Sigmoid colon (tissue), 7 donors: ENCODE data around the gene SEMA7A. TPM values are rescaled to one million over a fixed set of nuclear protein-coding genes. Genes with fewer than 3 reads are reported as not detected.
"Not testable (repeated sequence)": the region's sequence is repeated elsewhere in the genome, so short reads cannot be mapped to it uniquely, and the experiment has no call there.

Experiments
- DNase-seq: peaks from one replicate; pipeline ENCODE4 v3.0.0-alpha.2; 2019
- H3K27ac ChIP-seq, 4 donors: fragments of 200-600 bp; sonication (generic); one replicate each; pipeline ENCODE4 v1.5.1; 2016 to 2019; ENCODE audit warnings: mild to moderate bottlenecking in 1 of 4
- H3K27me3 ChIP-seq, 3 donors: fragments of 200-600 bp; sonication (generic); one replicate each; pipeline ENCODE4 v1.5.1; 2019; ENCODE audit warnings: mild to moderate bottlenecking in 1 of 3
- H3K36me3 ChIP-seq, 4 donors: fragments of 200-600 bp; sonication (generic); one replicate each; pipeline ENCODE4 v1.5.1; 2016 to 2019
- H3K4me1 ChIP-seq, 4 donors: fragments of 200-600 bp; sonication (generic); one replicate each; pipeline ENCODE4 v1.5.1; 2017 to 2019
- H3K4me3 ChIP-seq, 4 donors: fragments of 200-600 bp; sonication (generic); one replicate each; pipeline ENCODE4 v1.5.1; 2017 to 2019; ENCODE audit warnings: mild to moderate bottlenecking in 2 of 4, moderate library complexity in 1 of 4
- H3K9me3 ChIP-seq, 4 donors: fragments of 200-600 bp in 3 of 4; sonication (generic) in 3 of 4; one replicate each; pipeline versions ENCODE4 v1.5.1 to v1.6.1; 2013 to 2019
- EP300 ChIP-seq, 4 donors: sonication (generic); formaldehyde crosslinking; IDR thresholded peaks; one replicate each; pipeline ENCODE4 v1.6.1; 2017; ENCODE audit warnings: antibody characterized with exemption in 4 of 4
- POLR2A ChIP-seq, 2 donors: fragments of 450-650 bp; IDR thresholded peaks; one replicate each; pipeline ENCODE4 v1.6.1; 2016; ENCODE audit warnings: antibody characterized with exemption in 2 of 2, mild to moderate bottlenecking in 2 of 2, moderate library complexity in 2 of 2
- POLR2AphosphoS5 ChIP-seq, 4 donors: sonication (generic); formaldehyde crosslinking; IDR thresholded peaks; one replicate each; pipeline ENCODE4 v1.6.1; 2017; ENCODE audit warnings: antibody characterized with exemption in 4 of 4
- WGBS, 2 donors: extraction: QIAGEN DNeasy Blood & Tissue Kit; methylation state at CpG; one replicate each; pipeline ENCODE4 v1.1.7; 2013; 5-methylcytosine and 5-hydroxymethylcytosine counted together
- intact Hi-C: fragments of 100-400 bp; cut with DNase I; formaldehyde crosslinking; loops from one replicate; pipeline ENCODE4 v1.15.1; 2023
- polyA plus RNA-seq, 3 donors: library from polyadenylated mRNA; stranded (reverse); fragments of 200-250 nt; gene quantifications; one replicate each; pipeline ENCODE4 v1.2.3, GENCODE V29; 2013
- small RNA-seq, 3 donors: library from RNA; depleted of rRNA; stranded (forward); fragments of <200 nt; gene quantifications; one replicate each; pipeline ENCODE3, GENCODE V24; 2016
- total RNA-seq, 4 donors: library from RNA; depleted of rRNA; stranded (reverse); fragments of >200 nt; gene quantifications; one replicate each; pipeline ENCODE4 v1.1.0, GENCODE V29; 2016
- TF ChIP-seq, protein P1 (sequence below), 4 experiments: fragments of 450-650 bp in 3 of 4; fragments of 200-600 bp in 1 of 4; IDR thresholded peaks; one replicate each; pipeline ENCODE4 v1.5.1; 2016 to 2019; ENCODE audit warnings: antibody characterized with exemption in 4 of 4, mild to moderate bottlenecking in 3 of 4, moderate library complexity in 2 of 4
- donor health status: healthy with polysubstance abuse.
- donor health status: Bipolar disorder and iron deficiency.
- donor health status: healthy.

The SEMA7A gene
- total and polyA plus RNA-seq, 7 donors = 0.28 to 9.8 (median 1.2) TPM; not detected in 1

DNA sequence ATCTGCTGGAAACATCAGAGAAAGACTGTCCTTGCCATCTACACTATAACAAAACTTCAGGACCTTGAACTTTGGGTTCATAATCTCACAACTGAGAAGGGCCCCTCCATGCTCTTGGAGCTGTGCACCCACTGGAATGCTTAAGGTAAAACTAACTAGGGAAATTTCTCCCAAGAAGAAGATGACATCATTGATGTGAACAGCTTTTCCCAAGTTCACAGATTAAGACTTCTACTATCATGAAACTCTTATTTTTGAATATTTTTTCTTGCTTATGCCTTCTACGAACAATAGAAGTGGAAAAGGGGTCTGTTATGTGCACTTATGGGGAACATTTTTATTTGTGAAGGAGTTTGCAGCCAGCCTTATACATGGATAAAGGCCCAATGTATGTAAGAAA, 71.3 kb downstream of the SEMA7A start:
- DNase-seq = no peak
- WGBS, 2 donors = 85 to 94% methylated on average over 1 of the region's 1 CpG
- no peaks in the 10 kb centered on the region for H3K36me3 ChIP-seq
- H3K27me3 ChIP-seq = peaks cover 0 to 31% (median 22%) of the 10 kb centered on the region in 3 donors
- no peak overlapping the region for H3K27ac ChIP-seq
- no peak overlapping the region for H3K4me3 ChIP-seq
- no peaks in the 10 kb centered on the region for H3K9me3 ChIP-seq
- peaks cover 0 to 12% (median 3%) of the 10 kb centered on the region in 4 donors for H3K4me1 ChIP-seq
- no peak for TF ChIP-seq POLR2AphosphoS5 (IDR thresholded peaks at IDR 0.05)
- no peak for TF ChIP-seq EP300 (IDR thresholded peaks at IDR 0.05)
- no peak for TF ChIP-seq POLR2A (IDR thresholded peaks at IDR 0.05)
- TF ChIP-seq, protein P1, sequence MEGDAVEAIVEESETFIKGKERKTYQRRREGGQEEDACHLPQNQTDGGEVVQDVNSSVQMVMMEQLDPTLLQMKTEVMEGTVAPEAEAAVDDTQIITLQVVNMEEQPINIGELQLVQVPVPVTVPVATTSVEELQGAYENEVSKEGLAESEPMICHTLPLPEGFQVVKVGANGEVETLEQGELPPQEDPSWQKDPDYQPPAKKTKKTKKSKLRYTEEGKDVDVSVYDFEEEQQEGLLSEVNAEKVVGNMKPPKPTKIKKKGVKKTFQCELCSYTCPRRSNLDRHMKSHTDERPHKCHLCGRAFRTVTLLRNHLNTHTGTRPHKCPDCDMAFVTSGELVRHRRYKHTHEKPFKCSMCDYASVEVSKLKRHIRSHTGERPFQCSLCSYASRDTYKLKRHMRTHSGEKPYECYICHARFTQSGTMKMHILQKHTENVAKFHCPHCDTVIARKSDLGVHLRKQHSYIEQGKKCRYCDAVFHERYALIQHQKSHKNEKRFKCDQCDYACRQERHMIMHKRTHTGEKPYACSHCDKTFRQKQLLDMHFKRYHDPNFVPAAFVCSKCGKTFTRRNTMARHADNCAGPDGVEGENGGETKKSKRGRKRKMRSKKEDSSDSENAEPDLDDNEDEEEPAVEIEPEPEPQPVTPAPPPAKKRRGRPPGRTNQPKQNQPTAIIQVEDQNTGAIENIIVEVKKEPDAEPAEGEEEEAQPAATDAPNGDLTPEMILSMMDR (IDR thresholded peaks at IDR 0.05) = no peak
- intact Hi-C loops = no loop called here

DNA sequence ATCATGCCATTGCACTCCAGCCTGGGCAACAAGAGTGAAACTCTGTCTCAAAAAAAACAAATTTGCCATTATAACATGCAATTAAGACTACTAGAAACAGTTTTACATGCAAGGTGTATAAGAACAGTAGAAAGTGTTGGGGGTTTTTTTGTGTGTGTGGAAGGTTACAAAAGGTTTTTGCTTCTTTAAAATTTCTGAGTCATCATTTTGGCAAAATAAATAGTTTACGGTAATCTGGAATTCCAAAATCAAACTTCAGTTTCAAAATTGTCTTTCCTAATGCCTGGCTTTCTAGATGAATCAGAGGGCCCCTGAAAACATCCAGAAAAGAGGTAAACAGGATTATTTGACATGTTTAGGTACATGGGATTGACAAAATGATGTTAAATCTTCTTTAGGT, 72.9 kb downstream of the SEMA7A start:
- H3K27me3 ChIP-seq = peaks cover 0 to 20% (median 6%) of the 10 kb centered on the region in 3 donors
- H3K27ac ChIP-seq, H3K4me3 ChIP-seq, H3K4me1 ChIP-seq, H3K36me3 ChIP-seq, DNase-seq, intact Hi-C loops, H3K9me3 ChIP-seq: not testable (repeated sequence)
- 73 to 79% methylated on average over 1 of the region's 1 CpG for WGBS, 2 donors

DNA sequence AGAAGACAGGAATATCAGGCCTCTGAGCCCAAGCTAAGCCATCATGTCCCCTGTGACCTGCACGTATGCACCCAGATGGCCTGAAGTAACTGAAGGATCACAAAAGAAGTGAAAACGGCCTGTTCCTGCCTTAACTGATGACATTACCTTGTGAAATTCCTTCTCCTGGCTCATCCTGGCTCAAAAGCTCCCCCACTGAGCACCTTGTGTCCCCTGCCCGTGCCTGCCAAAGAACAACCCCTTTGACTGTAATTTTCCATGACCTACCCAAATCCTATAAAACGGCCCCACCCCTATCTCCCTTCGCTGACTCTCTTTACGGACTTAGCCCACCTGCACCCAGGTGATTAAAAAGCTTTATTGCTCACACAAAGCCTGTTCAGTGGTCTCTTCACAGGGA, 74.4 kb downstream of the SEMA7A start:
- intact Hi-C loops, H3K4me3 ChIP-seq, H3K9me3 ChIP-seq, H3K36me3 ChIP-seq, H3K4me1 ChIP-seq, H3K27ac ChIP-seq, H3K27me3 ChIP-seq: not testable (repeated sequence)
- peak; percentile 26 for DNase-seq
- 30 to 69% methylated on average over 6 of the region's 6 CpGs for WGBS, 2 donors

Small RNA genes lying within 50 kb of the gene (small RNA-seq; reads per million reads assigned to genes)
- 0 reads per million in 3 donors for gene MIR6881

Other genes starting within 250 kb of the SEMA7A start
- gene STRA6, start 231.2 kb downstream of the SEMA7A start, total RNA-seq = under 1 TPM in 1 of 4 donors, not detected in 3; 0.71 TPM
- under 1 TPM in 1 of 3 donors, not detected in 2; 0.50 TPM for gene STRA6, start 231.2 kb downstream of the SEMA7A start, polyA plus RNA-seq
- not detected for gene CCDC33, start 197.6 kb downstream of the SEMA7A start, total RNA-seq
- under 1 TPM in 2 of 3 donors, not detected in 1; 0.09 to 0.60 TPM for gene CCDC33, start 197.6 kb downstream of the SEMA7A start, polyA plus RNA-seq
- 1 to 10 TPM in 1 of 4 donors, under 1 TPM in 2, not detected in 1; 0.36 to 1.7 (median 0.49) TPM for gene CYP11A1, start 66.3 kb downstream of the SEMA7A start, total RNA-seq
- 1 to 10 TPM in 1 of 3 donors, under 1 TPM in 1, not detected in 1; 0.22 to 1.2 TPM for gene CYP11A1, start 66.3 kb downstream of the SEMA7A start, polyA plus RNA-seq
- 10 to 100 TPM; 48.5 to 85.5 (median 57.7) TPM for gene UBL7, start 27.2 kb upstream of the SEMA7A start, total RNA-seq
- gene UBL7, start 27.2 kb upstream of the SEMA7A start, polyA plus RNA-seq = 10 to 100 TPM; 32.4 to 34.4 (median 34.0) TPM
- 1 to 10 TPM; 2.3 to 9.7 (median 3.4) TPM for gene ARID3B, start 107.3 kb upstream of the SEMA7A start, total RNA-seq
- gene ARID3B, start 107.3 kb upstream of the SEMA7A start, polyA plus RNA-seq = 1 to 10 TPM; 5.3 to 9.3 (median 5.4) TPM
- gene CLK3, start 181.9 kb upstream of the SEMA7A start, total RNA-seq = 100 to 1,000 TPM in 3 of 4 donors, 10 to 100 TPM in 1; 73.1 to 124 (median 115) TPM
- 10 to 100 TPM; 59.5 to 75.5 (median 60.1) TPM for gene CLK3, start 181.9 kb upstream of the SEMA7A start, polyA plus RNA-seq